Neural cell (in vitro differentiated cells): ENCODE results near the gene STK24. TPM values are rescaled to one million over a fixed set of nuclear protein-coding genes. Genes with fewer than 3 reads are reported as not detected.

Source experiments
- H2AFZ ChIP-seq: fragments of 200-600, 300-800 bp; sonication (generic), shearing (Covaris generic); 2 replicates; pipeline ENCODE4 v1.6.0; 2014; ENCODE audit warnings: low read depth, mild to moderate bottlenecking, antibody characterized with exemption, low read length, moderate library complexity
- H3F3A ChIP-seq: fragments of 200-600 bp; shearing (Covaris generic); 2 replicates; pipeline ENCODE4 v1.6.1; 2016; ENCODE audit warnings: mild to moderate bottlenecking, moderate library complexity, mixed read lengths, antibody characterized with exemption, low read length; ENCODE audit not compliant: insufficient read depth, poor library complexity, severe bottlenecking
- H3K27ac ChIP-seq: fragments of 200-600, 300-800 bp; sonication (generic), shearing (Covaris generic); 2 replicates; pipeline ENCODE4 v1.5.1; 2014; ENCODE audit warnings: mild to moderate bottlenecking, low read length, moderate library complexity
- H3K27me3 ChIP-seq: fragments of 300-800, 200-600 bp; sonication (generic), shearing (Covaris generic); 2 replicates; pipeline ENCODE4 v1.6.0; 2014; ENCODE audit warnings: mild to moderate bottlenecking, low read depth, low read length, moderate library complexity; ENCODE audit not compliant: insufficient read depth
- H3K36me3 ChIP-seq: fragments of 300-800, 200-600 bp; sonication (generic), shearing (Covaris generic); 2 replicates; pipeline ENCODE4 v1.5.1; 2014; ENCODE audit warnings: mild to moderate bottlenecking, antibody characterized with exemption, low read length, moderate library complexity; ENCODE audit not compliant: insufficient read depth
- H3K4me2 ChIP-seq: fragments of 300-800, 200-600 bp; sonication (generic), shearing (Covaris generic); 2 replicates; pipeline ENCODE4 v1.6.0; 2014; ENCODE audit warnings: mild to moderate bottlenecking, low read length
- H3K4me3 ChIP-seq: fragments of 300-800, 200-600 bp; sonication (generic), shearing (Covaris generic); 2 replicates; pipeline ENCODE4 v1.5.1; 2014; ENCODE audit warnings: mild to moderate bottlenecking, low read length, moderate library complexity
- H3K79me2 ChIP-seq: fragments of 200-600 bp; shearing (Covaris generic); replicated peaks from 2 replicates; pipeline ENCODE4 v1.6.0; 2014; ENCODE audit warnings: mild to moderate bottlenecking, low read length, moderate library complexity; ENCODE audit not compliant: insufficient read depth
- H3K9ac ChIP-seq: fragments of 300-800, 200-600 bp; sonication (generic), shearing (Covaris generic); 2 replicates; pipeline ENCODE4 v1.6.1; 2016; ENCODE audit warnings: mild to moderate bottlenecking, low read length, mixed read lengths
- H3K9me2 ChIP-seq: fragments of 200-600 bp; shearing (Covaris generic); 2 replicates; pipeline ENCODE4 v1.6.1; 2016; ENCODE audit warnings: mild to moderate bottlenecking, low read length, mixed read lengths; ENCODE audit not compliant: insufficient read depth
- H3K9me3 ChIP-seq: fragments of 200-600, 300-800 bp; sonication (generic), shearing (Covaris generic); 2 replicates; pipeline ENCODE4 v1.6.1; 2016; ENCODE audit warnings: mild to moderate bottlenecking, mixed run types, low read length, moderate library complexity, mixed read lengths
- H4K20me1 ChIP-seq: fragments of 200-600 bp; shearing (Covaris generic); 2 replicates; pipeline ENCODE4 v1.6.1; 2016; ENCODE audit warnings: mild to moderate bottlenecking, mixed run types; ENCODE audit not compliant: insufficient read depth
- EP300 ChIP-seq: fragments of 450-650 bp; conservative IDR thresholded peaks from 2 replicates; pipeline ENCODE4 v1.6.1; 2014; ENCODE audit warnings: antibody characterized with exemption, mild to moderate bottlenecking, moderate library complexity; ENCODE audit not compliant: poor library complexity, severe bottlenecking
- EZH2 ChIP-seq: fragments of 200-600, 300-800 bp; shearing (Covaris generic), sonication (generic); IDR thresholded peaks from 2 replicates; pipeline ENCODE4 v1.6.1; 2014; ENCODE audit warnings: antibody characterized with exemption, low read length, borderline replicate concordance, mild to moderate bottlenecking; ENCODE audit not compliant: insufficient read depth, poor library complexity, severe bottlenecking
- MXI1 ChIP-seq: fragments of 450-650 bp; conservative IDR thresholded peaks from 2 replicates; pipeline ENCODE4 v1.6.1; 2014; ENCODE audit warnings: antibody characterized with exemption, mild to moderate bottlenecking; ENCODE audit not compliant: poor library complexity, severe bottlenecking
- POLR2AphosphoS5 ChIP-seq: IDR thresholded peaks from 2 replicates; pipeline ENCODE4 v1.6.1; 2012
- RAD21 ChIP-seq: fragments of 450-650 bp; conservative IDR thresholded peaks from 2 replicates; pipeline ENCODE4 v1.6.1; 2014; ENCODE audit warnings: antibody characterized with exemption, mild to moderate bottlenecking, moderate library complexity
- REST ChIP-seq: IDR thresholded peaks from 2 replicates; pipeline ENCODE4 v1.6.1; 2012; ENCODE audit warnings: borderline replicate concordance
- SMC3 ChIP-seq: fragments of 450-650 bp; conservative IDR thresholded peaks from 2 replicates; pipeline ENCODE4 v1.6.1; 2014; ENCODE audit warnings: antibody characterized with exemption, mild to moderate bottlenecking, moderate library complexity; ENCODE audit not compliant: poor library complexity
- polyA plus RNA-seq: library from polyadenylated mRNA; depleted of rRNA; stranded (reverse); fragments of >200 nt; gene quantifications from 2 replicates; pipeline ENCODE4 v1.2.3, GENCODE V29; 2014

STK24 gene
- polyA plus RNA-seq, 1 donor from 2014 or later: 66.0 TPM

GRCh38 chr13:98536729-98537128, 40.2 kb downstream of the STK24 start:
- Histone ChIP-seq H3K9me2 (no peaks in the 10 kb centered on the region), H3K4me2 (no peak overlapping the region), H3K9me3 (peaks cover 3% of the 10 kb centered on the region), H3K36me3 (no peaks in the 10 kb centered on the region), H2AFZ (no peak overlapping the region), H3F3A (no peaks in the 10 kb centered on the region), H3K4me3 (no peak overlapping the region), H3K79me2 (peaks cover 30% of the 10 kb centered on the region), H4K20me1 (no peaks in the 10 kb centered on the region), H3K27me3 (no peaks in the 10 kb centered on the region), H3K9ac (no peak overlapping the region), H3K27ac (no peak overlapping the region)
- TF ChIP-seq EZH2: no peak
- no peak for TF ChIP-seq MXI1
- TF ChIP-seq SMC3: no peak
- TF ChIP-seq POLR2AphosphoS5: no peak
- no peak for TF ChIP-seq EP300

GRCh38 chr13:98535501-98536354, 41.2 kb downstream of the STK24 start:
- H3K4me3 ChIP-seq: no peak overlapping the region
- H3K27me3 ChIP-seq: no peaks in the 10 kb centered on the region
- H3K9me2 ChIP-seq: no peaks in the 10 kb centered on the region
- H3K79me2 ChIP-seq: peaks cover 29% of the 10 kb centered on the region
- TF ChIP-seq REST (no peak), EP300 (no peak), EZH2 (no peak), SMC3 (no peak)
- H2AFZ ChIP-seq: no peak overlapping the region
- no peak overlapping the region for H3K4me2 ChIP-seq
- H4K20me1 ChIP-seq: no peaks in the 10 kb centered on the region
- H3F3A ChIP-seq: no peaks in the 10 kb centered on the region
- no peaks in the 10 kb centered on the region for H3K36me3 ChIP-seq
- peaks cover 3% of the 10 kb centered on the region for H3K9me3 ChIP-seq
- no peak overlapping the region for H3K9ac ChIP-seq
- H3K27ac ChIP-seq: no peak overlapping the region

GRCh38 chr13:98534821-98535220, 42.1 kb downstream of the STK24 start:
- Histone ChIP-seq H3K27me3 (no peaks in the 10 kb centered on the region), H3F3A (no peaks in the 10 kb centered on the region), H4K20me1 (no peaks in the 10 kb centered on the region), H3K9me2 (no peaks in the 10 kb centered on the region), H3K79me2 (peaks cover 28% of the 10 kb centered on the region), H3K36me3 (no peaks in the 10 kb centered on the region), H3K9ac (no peak overlapping the region), H3K4me3 (no peak overlapping the region), H2AFZ (no peak overlapping the region), H3K4me2 (no peak overlapping the region), H3K9me3 (peaks cover 3% of the 10 kb centered on the region), H3K27ac (no peak overlapping the region)
- no peak for TF ChIP-seq POLR2AphosphoS5
- no peak for TF ChIP-seq SMC3
- no peak for TF ChIP-seq REST
- no peak for TF ChIP-seq RAD21
